ENCODE results near the gene ATG2A. TPM values are rescaled to one million over a fixed set of nuclear protein-coding genes. Genes with fewer than 3 reads are reported as not detected.

Gene ATG2A
- 26.9 TPM for total RNA-seq
- 16.8 TPM for polyA plus RNA-seq (ENCODE audit: insufficient read depth, low read depth, low replicate concordance)
- long read RNA-seq, donor 1 = 0 reads
- long read RNA-seq, donor 2 = 0 reads
- long read RNA-seq, donor 3 = 0 reads
- long read RNA-seq, donor 4 = 0 reads
- long read RNA-seq, donor 5 = 0 reads
- long read RNA-seq, donor 6 = 0 reads
- long read RNA-seq, donor 7, partial matches to known transcripts = 14 of 22 reads
- long read RNA-seq, donor 7, other reads (novel, unspliced or antisense) = 8 of 22 reads
- long read RNA-seq, donor 8 = 0 reads
- long read RNA-seq, donor 9 = 0 reads
- long read RNA-seq, donor 10 = 0 reads

GRCh38 chr11:64916775-64917662, at the start of gene ATG2A:
ATG2A (minus strand) TSS chr11:64917209; CDS start chr11:64917135, 74 bp downstream.
- H3K27me3 ChIP-seq (ENCODE audit: control insufficient read depth, insufficient read depth, low read length) = no peaks in the 10 kb centered on the region
- H3K4me3 ChIP-seq (ENCODE audit: low read length in 3 of 3) = peak within 1 kb of the TSS; percentile 96 to 100 (median 99)
- peak within 1 kb of the TSS; percentile 67 to 75 for H3K27ac ChIP-seq (ENCODE audit: low read depth in 2 of 2, low read length in 2 of 2)
- H3K4me1 ChIP-seq (ENCODE audit: control insufficient read depth in 2 of 3, insufficient read depth in 2 of 3, low read depth in 1 of 3, low read length in 3 of 3) = peaks cover 0 to 16% (median 4%) of the 10 kb centered on the region in 3 donors
- FAIRE-seq = peak; percentile 99
- no peaks in the 10 kb centered on the region for H3K9me3 ChIP-seq (ENCODE audit: control insufficient read depth in 2 of 3, insufficient read depth in 1 of 3, low read length in 3 of 3)
- peaks cover 0 to 7% (median 4%) of the 10 kb centered on the region in 3 donors for H3K36me3 ChIP-seq (ENCODE audit: control insufficient read depth in 2 of 3, insufficient read depth in 3 of 3, low read length in 3 of 3)
- intact Hi-C loops (cut with DNase I) = no loop called here
- H3K9ac ChIP-seq (ENCODE audit: low read length in 3 of 3) = peak within 1 kb of the TSS; percentile 91 to 100 (median 96)
- peak; percentile 99 to 100 (median 100) for DNase-seq
- TF ChIP-seq, protein P1, sequence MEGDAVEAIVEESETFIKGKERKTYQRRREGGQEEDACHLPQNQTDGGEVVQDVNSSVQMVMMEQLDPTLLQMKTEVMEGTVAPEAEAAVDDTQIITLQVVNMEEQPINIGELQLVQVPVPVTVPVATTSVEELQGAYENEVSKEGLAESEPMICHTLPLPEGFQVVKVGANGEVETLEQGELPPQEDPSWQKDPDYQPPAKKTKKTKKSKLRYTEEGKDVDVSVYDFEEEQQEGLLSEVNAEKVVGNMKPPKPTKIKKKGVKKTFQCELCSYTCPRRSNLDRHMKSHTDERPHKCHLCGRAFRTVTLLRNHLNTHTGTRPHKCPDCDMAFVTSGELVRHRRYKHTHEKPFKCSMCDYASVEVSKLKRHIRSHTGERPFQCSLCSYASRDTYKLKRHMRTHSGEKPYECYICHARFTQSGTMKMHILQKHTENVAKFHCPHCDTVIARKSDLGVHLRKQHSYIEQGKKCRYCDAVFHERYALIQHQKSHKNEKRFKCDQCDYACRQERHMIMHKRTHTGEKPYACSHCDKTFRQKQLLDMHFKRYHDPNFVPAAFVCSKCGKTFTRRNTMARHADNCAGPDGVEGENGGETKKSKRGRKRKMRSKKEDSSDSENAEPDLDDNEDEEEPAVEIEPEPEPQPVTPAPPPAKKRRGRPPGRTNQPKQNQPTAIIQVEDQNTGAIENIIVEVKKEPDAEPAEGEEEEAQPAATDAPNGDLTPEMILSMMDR (IDR thresholded peaks at IDR 0.05; ENCODE audit: borderline replicate concordance, extremely low read depth, insufficient read depth) = no peak

DNA sequence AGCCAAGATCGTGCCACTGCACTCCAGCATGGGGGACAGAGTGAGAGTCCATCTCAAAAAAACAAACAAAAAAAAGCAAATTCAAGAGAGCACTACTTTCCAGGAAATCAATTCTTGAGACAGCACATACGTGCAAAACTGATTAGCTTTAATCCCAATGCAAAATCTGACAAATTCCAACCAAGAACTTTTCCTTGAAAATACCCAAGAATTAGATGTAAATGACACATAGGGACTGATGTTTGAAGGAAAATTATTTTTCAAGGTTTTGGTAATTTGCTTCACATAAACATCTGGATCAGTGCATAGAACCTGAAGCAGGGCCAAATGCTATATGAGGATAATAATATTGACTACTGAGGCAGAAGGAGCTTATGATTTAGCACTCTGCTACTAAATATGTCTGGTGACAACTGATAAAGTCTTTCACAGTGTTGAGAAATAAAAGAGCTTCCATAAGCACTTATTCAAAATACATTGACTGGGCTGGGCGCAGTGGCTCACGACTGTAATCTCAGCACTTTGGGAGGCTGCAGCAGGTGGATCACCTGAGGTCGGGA, 46.1 kb upstream of the ATG2A start:
- H3K9me3 ChIP-seq (ENCODE audit: control insufficient read depth in 2 of 3, insufficient read depth in 1 of 3, low read length in 3 of 3) = no peaks in the 10 kb centered on the region
- DNase-seq = no peak
- no peak overlapping the region for H3K9ac ChIP-seq (ENCODE audit: low read length in 3 of 3)
- no peaks in the 10 kb centered on the region for H3K27me3 ChIP-seq (ENCODE audit: control insufficient read depth, insufficient read depth, low read length)
- intact Hi-C loops (cut with DNase I) = no loop called here
- FAIRE-seq = no peak
- H3K4me3 ChIP-seq (ENCODE audit: low read length in 3 of 3) = no peak overlapping the region
- H3K4me1 ChIP-seq (ENCODE audit: control insufficient read depth in 2 of 3, insufficient read depth in 2 of 3, low read depth in 1 of 3, low read length in 3 of 3) = no peaks in the 10 kb centered on the region
- no peaks in the 10 kb centered on the region for H3K36me3 ChIP-seq (ENCODE audit: control insufficient read depth in 2 of 3, insufficient read depth in 3 of 3, low read length in 3 of 3)
- no peak overlapping the region for H3K27ac ChIP-seq (ENCODE audit: low read depth in 2 of 2, low read length in 2 of 2)
- TF ChIP-seq, protein P1 (IDR thresholded peaks at IDR 0.05; ENCODE audit: borderline replicate concordance, extremely low read depth, insufficient read depth) = no peak

GRCh38 chr11:64960719-64961118, 43.7 kb upstream of the ATG2A start:
- no peaks in the 10 kb centered on the region for H3K4me1 ChIP-seq (ENCODE audit: control insufficient read depth in 2 of 3, insufficient read depth in 2 of 3, low read depth in 1 of 3, low read length in 3 of 3)
- no peak overlapping the region for H3K9ac ChIP-seq (ENCODE audit: low read length in 3 of 3)
- no peaks in the 10 kb centered on the region for H3K9me3 ChIP-seq (ENCODE audit: control insufficient read depth in 2 of 3, insufficient read depth in 1 of 3, low read length in 3 of 3)
- FAIRE-seq (no peak), DNase-seq (no peak)
- TF ChIP-seq, protein P1 (IDR thresholded peaks at IDR 0.05; ENCODE audit: borderline replicate concordance, extremely low read depth, insufficient read depth) = no peak
- intact Hi-C loops (cut with DNase I) = no loop called here
- H3K36me3 ChIP-seq (ENCODE audit: control insufficient read depth in 2 of 3, insufficient read depth in 3 of 3, low read length in 3 of 3) = no peaks in the 10 kb centered on the region
- H3K27ac ChIP-seq (ENCODE audit: low read depth in 2 of 2, low read length in 2 of 2) = no peak overlapping the region
- no peaks in the 10 kb centered on the region for H3K27me3 ChIP-seq (ENCODE audit: control insufficient read depth, insufficient read depth, low read length)
- H3K4me3 ChIP-seq (ENCODE audit: low read length in 3 of 3) = no peak overlapping the region
